Peyer's patch (tissue), 4 donors: ENCODE measurements around the gene ATG10.

ENCODE experiments used
- POLR2A ChIP-seq, 2 donors: fragments of 450-650 bp; IDR thresholded peaks; one replicate each; pipeline ENCODE4 v1.5.1; 2017; ENCODE audit warnings: antibody characterized with exemption in 2 of 2, mild to moderate bottlenecking in 2 of 2, moderate library complexity in 2 of 2
- TF ChIP-seq, protein P1 (sequence below), 6 experiments: fragments of 450-650 bp in 4 of 6; fragments of 200-600 bp in 2 of 6; sonication (generic) in 1 of 6; IDR thresholded peaks; one replicate each; pipeline ENCODE4 v1.5.1; 2017 to 2019; ENCODE audit warnings: antibody characterized with exemption in 6 of 6, mild to moderate bottlenecking in 3 of 6, moderate library complexity in 1 of 6

DNA sequence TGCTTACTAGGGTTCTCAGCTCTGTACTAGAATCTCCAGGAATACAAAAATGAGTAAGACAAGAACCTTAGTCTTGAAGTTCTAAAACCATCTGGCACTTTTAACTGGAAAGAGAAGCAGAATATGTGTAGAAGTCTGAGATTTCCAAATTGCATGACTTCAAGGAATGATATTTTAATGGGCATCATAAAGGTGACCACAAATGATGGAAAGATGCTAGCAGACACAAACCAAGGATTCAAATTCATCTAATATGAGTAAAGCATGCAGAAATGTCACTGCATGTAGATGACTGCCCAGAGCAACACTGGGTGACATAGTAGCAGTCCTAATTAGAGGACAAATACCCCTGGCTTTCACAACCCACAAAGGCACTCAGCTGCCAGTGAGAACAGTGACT, 189.1 kb downstream of the ATG10 start:
- TF ChIP-seq, protein P1, sequence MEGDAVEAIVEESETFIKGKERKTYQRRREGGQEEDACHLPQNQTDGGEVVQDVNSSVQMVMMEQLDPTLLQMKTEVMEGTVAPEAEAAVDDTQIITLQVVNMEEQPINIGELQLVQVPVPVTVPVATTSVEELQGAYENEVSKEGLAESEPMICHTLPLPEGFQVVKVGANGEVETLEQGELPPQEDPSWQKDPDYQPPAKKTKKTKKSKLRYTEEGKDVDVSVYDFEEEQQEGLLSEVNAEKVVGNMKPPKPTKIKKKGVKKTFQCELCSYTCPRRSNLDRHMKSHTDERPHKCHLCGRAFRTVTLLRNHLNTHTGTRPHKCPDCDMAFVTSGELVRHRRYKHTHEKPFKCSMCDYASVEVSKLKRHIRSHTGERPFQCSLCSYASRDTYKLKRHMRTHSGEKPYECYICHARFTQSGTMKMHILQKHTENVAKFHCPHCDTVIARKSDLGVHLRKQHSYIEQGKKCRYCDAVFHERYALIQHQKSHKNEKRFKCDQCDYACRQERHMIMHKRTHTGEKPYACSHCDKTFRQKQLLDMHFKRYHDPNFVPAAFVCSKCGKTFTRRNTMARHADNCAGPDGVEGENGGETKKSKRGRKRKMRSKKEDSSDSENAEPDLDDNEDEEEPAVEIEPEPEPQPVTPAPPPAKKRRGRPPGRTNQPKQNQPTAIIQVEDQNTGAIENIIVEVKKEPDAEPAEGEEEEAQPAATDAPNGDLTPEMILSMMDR (IDR thresholded peaks at IDR 0.05) = no peak
- TF ChIP-seq POLR2A (IDR thresholded peaks at IDR 0.05) = no peak
